ENCODE data around the gene CCDC68. TPM values are rescaled to one million over a fixed set of nuclear protein-coding genes. Genes with fewer than 3 reads are reported as not detected.

Gene CCDC68
- total RNA-seq, 1 experiment from 2014 or later = 6.9 TPM

- H3K4me1 Mint-ChIP-seq (ENCODE audit: low read depth, unreplicated experiment) = peaks cover 6% of the 10 kb centered on the region
- Histone ChIP-seq H3K4me1 (peaks cover 17% of the 10 kb centered on the region), H3K36me3 (ENCODE audit: control insufficient read depth, insufficient read depth, low read length) (no peaks in the 10 kb centered on the region), H3K27me3 (replicated peaks; ENCODE audit: control insufficient read depth, insufficient read depth, low read length) (no peaks in the 10 kb centered on the region), H3K4me3 (ENCODE audit: low read depth, low read length) (no peak overlapping the region), H3K9me3 (no peaks in the 10 kb centered on the region)
- TF ChIP-seq CTCF (IDR thresholded peaks at IDR 0.05; ENCODE audit: insufficient read depth in 1 of 2, low read depth in 1 of 2, low read length in 1 of 2, severe bottlenecking in 1 of 2, unreplicated experiment in 1 of 2) = no peak
- CTCF ChIA-PET = no interaction called here
- H3K36me3 Mint-ChIP-seq (ENCODE audit: insufficient read depth, unreplicated experiment) = peaks cover 13% of the 10 kb centered on the region
- intact Hi-C loops (cut with micrococcal nuclease; ENCODE audit: unreplicated experiment) = no loop called here
- no peak for DNase-seq
- H3K9me3 Mint-ChIP-seq (ENCODE audit: unreplicated experiment) = no peaks in the 10 kb centered on the region
- POLR2A ChIA-PET = no interaction called here
- H3K27me3 Mint-ChIP-seq (ENCODE audit: insufficient read depth, unreplicated experiment) = no peaks in the 10 kb centered on the region
- H3K27ac Mint-ChIP-seq (ENCODE audit: unreplicated experiment) = no peak overlapping the region
- BruUV-seq (replicated peaks) = no TSS peak
- no peak overlapping the region for H3K4me3 Mint-ChIP-seq (ENCODE audit: unreplicated experiment)
Observed at GRCh38 chr18:54999016-54999415, 39.8 kb upstream of the CCDC68 start.

GRCh38 chr18:54995421-54996143 is 36.3 kb upstream of the CCDC68 start:
- intact Hi-C loops (cut with micrococcal nuclease; ENCODE audit: unreplicated experiment) = no loop called here
- Mint-ChIP-seq H3K9me3 (ENCODE audit: unreplicated experiment) (no peaks in the 10 kb centered on the region), H3K27ac (ENCODE audit: unreplicated experiment) (no peak overlapping the region), H3K27me3 (ENCODE audit: insufficient read depth, unreplicated experiment) (no peaks in the 10 kb centered on the region), H3K4me3 (ENCODE audit: unreplicated experiment) (no peak overlapping the region), H3K36me3 (ENCODE audit: insufficient read depth, unreplicated experiment) (peaks cover 4% of the 10 kb centered on the region), H3K4me1 (ENCODE audit: low read depth, unreplicated experiment) (peaks cover 2% of the 10 kb centered on the region)
- H3K9me3 ChIP-seq = no peaks in the 10 kb centered on the region
- H3K27me3 ChIP-seq (replicated peaks; ENCODE audit: control insufficient read depth, insufficient read depth, low read length) = no peaks in the 10 kb centered on the region
- peaks cover 4% of the 10 kb centered on the region for H3K4me1 ChIP-seq
- H3K36me3 ChIP-seq (ENCODE audit: control insufficient read depth, insufficient read depth, low read length) = no peaks in the 10 kb centered on the region
- TF ChIP-seq CTCF (IDR thresholded peaks at IDR 0.05; ENCODE audit: insufficient read depth in 1 of 2, low read depth in 1 of 2, low read length in 1 of 2, severe bottlenecking in 1 of 2, unreplicated experiment in 1 of 2) = no peak
- DNase-seq = no peak
- CTCF ChIA-PET = no interaction called here
- no peak overlapping the region for H3K4me3 ChIP-seq (ENCODE audit: low read depth, low read length)
- POLR2A ChIA-PET = no interaction called here
- BruUV-seq (replicated peaks) = no TSS peak

- Mint-ChIP-seq H3K27ac (ENCODE audit: unreplicated experiment) (no peak overlapping the region), H3K9me3 (ENCODE audit: unreplicated experiment) (no peaks in the 10 kb centered on the region), H3K36me3 (ENCODE audit: insufficient read depth, unreplicated experiment) (no peaks in the 10 kb centered on the region), H3K4me1 (ENCODE audit: low read depth, unreplicated experiment) (no peaks in the 10 kb centered on the region), H3K4me3 (ENCODE audit: unreplicated experiment) (no peak overlapping the region), H3K27me3 (ENCODE audit: insufficient read depth, unreplicated experiment) (no peaks in the 10 kb centered on the region)
- TF ChIP-seq CTCF (IDR thresholded peaks at IDR 0.05; ENCODE audit: insufficient read depth in 1 of 2, low read depth in 1 of 2, low read length in 1 of 2, severe bottlenecking in 1 of 2, unreplicated experiment in 1 of 2) = no peak
- Histone ChIP-seq H3K36me3 (ENCODE audit: control insufficient read depth, insufficient read depth, low read length) (no peaks in the 10 kb centered on the region), H3K9me3 (no peaks in the 10 kb centered on the region), H3K4me3 (ENCODE audit: low read depth, low read length) (no peak overlapping the region), H3K4me1 (no peaks in the 10 kb centered on the region), H3K27me3 (replicated peaks; ENCODE audit: control insufficient read depth, insufficient read depth, low read length) (no peaks in the 10 kb centered on the region)
- intact Hi-C loops (cut with micrococcal nuclease; ENCODE audit: unreplicated experiment) = no loop called here
- DNase-seq = no peak
- POLR2A ChIA-PET = no interaction called here
- no TSS peak for BruUV-seq (replicated peaks)
- CTCF ChIA-PET = interaction anchor here (0.7 kb wide), 1 partner anchor 8 kb away, joined by 3 read pairs; no protein-coding TSS in a partner anchor
Observed at GRCh38 chr18:54991981-54992380, 32.7 kb upstream of the CCDC68 start.

Data from Caco-2 (cell line).